ENCODE measurements around the gene TRIM9.

Gene TRIM9

DNA sequence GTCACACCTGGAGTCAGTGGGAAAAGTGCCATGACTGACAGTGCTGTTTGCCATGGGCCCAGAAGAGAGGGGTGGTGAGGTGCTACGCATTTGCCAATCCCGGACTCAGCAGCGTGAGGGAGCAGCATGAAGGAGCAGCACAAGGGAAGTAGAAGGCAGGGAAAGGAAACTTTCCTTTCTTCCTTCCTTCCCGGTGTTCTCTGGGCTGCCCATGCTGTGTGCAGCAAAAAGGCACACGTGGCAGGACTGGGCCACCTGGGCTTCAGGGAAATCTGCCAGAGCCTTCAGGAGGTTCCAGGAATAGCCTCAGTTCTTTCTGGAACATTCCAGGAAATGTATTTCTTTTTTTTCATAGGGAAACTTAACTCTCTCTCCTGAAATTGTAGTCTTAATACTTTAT, 23.0 kb downstream of the TRIM9 start:
- H2AFZ ChIP-seq (ENCODE audit: low read length): no peak overlapping the region
- peaks cover 2% of the 10 kb centered on the region for H3K4me1 ChIP-seq (ENCODE audit: insufficient read depth, low read length, poor library complexity, severe bottlenecking)
- H3K79me2 ChIP-seq (ENCODE audit: insufficient read depth, low read length): no peaks in the 10 kb centered on the region
- H3K9ac ChIP-seq (ENCODE audit: low read depth, low read length, poor library complexity, severe bottlenecking): no peak overlapping the region
- no peaks in the 10 kb centered on the region for H3F3A ChIP-seq (ENCODE audit: low read depth)
- TF ChIP-seq CTCF (conservative IDR thresholded peaks at IDR 0.05; ENCODE audit: low read length) (no peak), EZH2phosphoT487 (IDR thresholded peaks at IDR 0.05; ENCODE audit: borderline replicate concordance) (no peak)
- no peak overlapping the region for H3K4me3 ChIP-seq (ENCODE audit: low read length, poor library complexity, severe bottlenecking)
- 0 out of 2 replicates have a peak, but pooled peaks cover 4% of the 10 kb centered on the region for H3K9me3 ChIP-seq (ENCODE audit: insufficient read depth, low read depth, low read length)
- H3K27me3 ChIP-seq (ENCODE audit: insufficient read depth, low read length, poor library complexity, severe bottlenecking): no peaks in the 10 kb centered on the region
- H3K9me2 ChIP-seq (replicated peaks; ENCODE audit: low read depth, low read length): no peaks in the 10 kb centered on the region
- no peaks in the 10 kb centered on the region for H4K20me1 ChIP-seq (ENCODE audit: insufficient read depth, low read length, poor library complexity, severe bottlenecking)
- H3K36me3 ChIP-seq (ENCODE audit: insufficient read depth, low read length): no peaks in the 10 kb centered on the region
- H3K4me2 ChIP-seq (ENCODE audit: low read depth, low read length, poor library complexity, severe bottlenecking): no peak overlapping the region

GRCh38 chr14:51070726-51071125, 24.2 kb downstream of the TRIM9 start:
- no peaks in the 10 kb centered on the region for H4K20me1 ChIP-seq (ENCODE audit: insufficient read depth, low read length, poor library complexity, severe bottlenecking)
- TF ChIP-seq EZH2phosphoT487 (IDR thresholded peaks at IDR 0.05; ENCODE audit: borderline replicate concordance): no peak
- TF ChIP-seq CTCF (conservative IDR thresholded peaks at IDR 0.05; ENCODE audit: low read length): no peak
- H3K4me1 ChIP-seq (ENCODE audit: insufficient read depth, low read length, poor library complexity, severe bottlenecking): no peaks in the 10 kb centered on the region
- no peak overlapping the region for H3K4me2 ChIP-seq (ENCODE audit: low read depth, low read length, poor library complexity, severe bottlenecking)
- no peaks in the 10 kb centered on the region for H3K9me2 ChIP-seq (replicated peaks; ENCODE audit: low read depth, low read length)
- H3F3A ChIP-seq (ENCODE audit: low read depth): no peaks in the 10 kb centered on the region
- no peak overlapping the region for H3K4me3 ChIP-seq (ENCODE audit: low read length, poor library complexity, severe bottlenecking)
- no peaks in the 10 kb centered on the region for H3K36me3 ChIP-seq (ENCODE audit: insufficient read depth, low read length)
- H3K79me2 ChIP-seq (ENCODE audit: insufficient read depth, low read length): no peaks in the 10 kb centered on the region
- no peak overlapping the region for H3K9ac ChIP-seq (ENCODE audit: low read depth, low read length, poor library complexity, severe bottlenecking)
- H3K9me3 ChIP-seq (ENCODE audit: insufficient read depth, low read depth, low read length): 0 out of 2 replicates have a peak, but pooled peaks cover 4% of the 10 kb centered on the region
- H3K27me3 ChIP-seq (ENCODE audit: insufficient read depth, low read length, poor library complexity, severe bottlenecking): no peaks in the 10 kb centered on the region
- H2AFZ ChIP-seq (ENCODE audit: low read length): no peak overlapping the region

DNA sequence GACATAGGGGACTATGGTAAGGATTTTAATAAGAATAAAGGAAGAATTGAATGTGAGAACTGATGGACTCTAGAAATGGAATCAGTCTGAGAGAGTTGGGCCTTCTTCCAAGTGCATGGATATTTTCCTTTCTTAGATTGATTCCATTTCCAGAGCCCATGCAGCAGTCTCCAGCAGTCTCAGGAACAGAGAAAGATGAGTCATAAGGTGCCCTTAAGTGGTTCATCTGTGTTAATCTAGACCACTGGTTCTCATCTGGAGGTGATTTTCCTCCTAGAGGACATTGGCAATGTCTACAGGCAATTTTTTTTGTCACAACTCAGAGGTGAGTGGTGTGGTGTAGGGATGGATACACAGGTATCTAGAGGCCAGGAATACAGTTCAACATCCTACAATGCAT, 25.9 kb downstream of the TRIM9 start:
- no peak overlapping the region for H3K4me2 ChIP-seq (ENCODE audit: low read depth, low read length, poor library complexity, severe bottlenecking)
- H3K79me2 ChIP-seq (ENCODE audit: insufficient read depth, low read length): no peaks in the 10 kb centered on the region
- H3K9me2 ChIP-seq (replicated peaks; ENCODE audit: low read depth, low read length): no peaks in the 10 kb centered on the region
- H4K20me1 ChIP-seq (ENCODE audit: insufficient read depth, low read length, poor library complexity, severe bottlenecking): no peaks in the 10 kb centered on the region
- H3K4me1 ChIP-seq (ENCODE audit: insufficient read depth, low read length, poor library complexity, severe bottlenecking): no peaks in the 10 kb centered on the region
- no peaks in the 10 kb centered on the region for H3K36me3 ChIP-seq (ENCODE audit: insufficient read depth, low read length)
- H2AFZ ChIP-seq (ENCODE audit: low read length): no peak overlapping the region
- H3K4me3 ChIP-seq (ENCODE audit: low read length, poor library complexity, severe bottlenecking): no peak overlapping the region
- 0 out of 2 replicates have a peak, but pooled peaks cover 4% of the 10 kb centered on the region for H3K9me3 ChIP-seq (ENCODE audit: insufficient read depth, low read depth, low read length)
- no peak overlapping the region for H3K9ac ChIP-seq (ENCODE audit: low read depth, low read length, poor library complexity, severe bottlenecking)
- no peaks in the 10 kb centered on the region for H3K27me3 ChIP-seq (ENCODE audit: insufficient read depth, low read length, poor library complexity, severe bottlenecking)
- TF ChIP-seq CTCF (conservative IDR thresholded peaks at IDR 0.05; ENCODE audit: low read length): no peak
- TF ChIP-seq EZH2phosphoT487 (IDR thresholded peaks at IDR 0.05; ENCODE audit: borderline replicate concordance): no peak
- H3F3A ChIP-seq (ENCODE audit: low read depth): no peaks in the 10 kb centered on the region
